GM19372 (cell line): ENCODE measurements around the gene SLC6A3.

Experiments
- ATAC-seq: cut with Tn5 transposase; IDR thresholded peaks from one replicate; pipeline ENCODE4 v1.9.1; 2021; ENCODE audit warnings: mild to moderate bottlenecking, low read depth, moderate library complexity; ENCODE audit not compliant: unreplicated experiment

SLC6A3 gene

GRCh38 chr5:1410156-1411014, 34.9 kb downstream of the SLC6A3 start:
- ATAC-seq: no peak

- ATAC-seq: no peak
Measured at GRCh38 chr5:1409381-1410110, 35.7 kb downstream of the SLC6A3 start.

GRCh38 chr5:1406681-1407640, 38.3 kb downstream of the SLC6A3 start:
- ATAC-seq: no peak

- ATAC-seq: no peak
Measured at GRCh38 chr5:1405539-1406530, 39.4 kb downstream of the SLC6A3 start.

GRCh38 chr5:1405121-1405520, 40.1 kb downstream of the SLC6A3 start:
- no peak for ATAC-seq

GRCh38 chr5:1404062-1404461, 41.2 kb downstream of the SLC6A3 start:
- no peak for ATAC-seq

GRCh38 chr5:1402611-1403255, 42.5 kb downstream of the SLC6A3 start:
- ATAC-seq: no peak

GRCh38 chr5:1401536-1402138, 43.6 kb downstream of the SLC6A3 start:
- no peak for ATAC-seq

GRCh38 chr5:1400936-1401335, 44.3 kb downstream of the SLC6A3 start:
- ATAC-seq: no peak

- no peak for ATAC-seq
Measured at GRCh38 chr5:1400211-1400855, 44.9 kb downstream of the SLC6A3 start.

- ATAC-seq: no peak
Measured at GRCh38 chr5:1399737-1400136, 45.5 kb downstream of the SLC6A3 start.

GRCh38 chr5:1396293-1396816, 48.9 kb downstream of the SLC6A3 start:
- no peak for ATAC-seq

GRCh38 chr5:1394881-1395860, 50.1 kb downstream of the SLC6A3 start:
- no peak for ATAC-seq

GRCh38 chr5:1393571-1394501, 51.4 kb downstream of the SLC6A3 start:
- no peak for ATAC-seq

- ATAC-seq: no peak
Measured at GRCh38 chr5:1392801-1393565, 52.3 kb downstream of the SLC6A3 start.
